GM18499 (cell line): ENCODE data around the gene EHD1.

Experiments used
- ATAC-seq: cut with Tn5 transposase; IDR thresholded peaks from one replicate; pipeline ENCODE4 v1.9.1; 2021; ENCODE audit warnings: moderate number of reproducible peaks; ENCODE audit not compliant: insufficient read depth, unreplicated experiment

Gene EHD1

GRCh38 chr11:64891880-64892279, 13.5 kb upstream of the EHD1 start:
- ATAC-seq, result no peak

- ATAC-seq, result no peak
These were observed 12.9 kb upstream of the EHD1 start for GRCh38 chr11:64891215-64891848.

- no peak for ATAC-seq
These were observed 12.1 kb upstream of the EHD1 start for GRCh38 chr11:64890522-64890939.

- no peak for ATAC-seq
These were observed 10.5 kb upstream of the EHD1 start for GRCh38 chr11:64888729-64889511.

- no peak for ATAC-seq
These were observed 9.9 kb upstream of the EHD1 start for GRCh38 chr11:64888406-64888728.

GRCh38 chr11:64887757-64888405, 9.5 kb upstream of the EHD1 start:
- ATAC-seq, result no peak

GRCh38 chr11:64887234-64887756, 8.9 kb upstream of the EHD1 start:
- ATAC-seq, result no peak

- no peak for ATAC-seq
These were observed 7.2 kb upstream of the EHD1 start for GRCh38 chr11:64885367-64886286.

- no peak for ATAC-seq
These were observed 5.6 kb upstream of the EHD1 start for GRCh38 chr11:64884019-64884418.

- no peak for ATAC-seq
These were observed 5.2 kb upstream of the EHD1 start for GRCh38 chr11:64883575-64883974.

- no peak for ATAC-seq
These were observed 3.8 kb upstream of the EHD1 start for GRCh38 chr11:64882243-64882642.

- no peak for ATAC-seq
These were observed 3.1 kb upstream of the EHD1 start for GRCh38 chr11:64881476-64881875.

- no peak for ATAC-seq
These were observed 2.0 kb upstream of the EHD1 start for GRCh38 chr11:64880240-64881001.

GRCh38 chr11:64879244-64879900, 951 bp upstream of the EHD1 start:
- ATAC-seq, result no peak

GRCh38 chr11:64878223-64878493, 263 bp downstream of the EHD1 start:
- ATAC-seq, result no peak

GRCh38 chr11:64877390-64878222, 815 bp downstream of the EHD1 start:
- no peak for ATAC-seq

GRCh38 chr11:64876835-64877341, 1.5 kb downstream of the EHD1 start:
- no peak for ATAC-seq

- no peak for ATAC-seq
These were observed 2.1 kb downstream of the EHD1 start for GRCh38 chr11:64876229-64876750.
